Endothelial cell (in vitro differentiated cells): ENCODE results near the gene TMPRSS3. TPM values are rescaled to one million over a fixed set of nuclear protein-coding genes. Genes with fewer than 3 reads are reported as not detected.

Experiments used
- DNase-seq: peaks from one replicate; pipeline ENCODE4 v3.0.0; 2021; ENCODE audit warnings: low spot score
- H3K27ac Mint-ChIP-seq: one replicate; pipeline ENCODE4 v1.8.0; 2021; ENCODE audit warnings: mixed read lengths, inconsistent platforms; ENCODE audit not compliant: unreplicated experiment
- H3K27me3 Mint-ChIP-seq: one replicate; pipeline ENCODE4 v1.8.0; 2021; ENCODE audit warnings: mild to moderate bottlenecking, moderate library complexity, mixed read lengths, inconsistent platforms; ENCODE audit not compliant: unreplicated experiment
- H3K36me3 Mint-ChIP-seq: one replicate; pipeline ENCODE4 v1.8.0; 2021; ENCODE audit warnings: mild to moderate bottlenecking, low read depth, mixed read lengths, inconsistent platforms; ENCODE audit not compliant: unreplicated experiment
- H3K4me1 Mint-ChIP-seq: one replicate; pipeline ENCODE4 v1.8.0; 2021; ENCODE audit warnings: mild to moderate bottlenecking, mixed read lengths, inconsistent platforms; ENCODE audit not compliant: unreplicated experiment
- H3K4me3 Mint-ChIP-seq: one replicate; pipeline ENCODE4 v1.8.0; 2021; ENCODE audit warnings: mild to moderate bottlenecking, mixed read lengths, inconsistent platforms; ENCODE audit not compliant: unreplicated experiment
- H3K9me3 Mint-ChIP-seq: one replicate; pipeline ENCODE4 v1.8.0; 2021; ENCODE audit warnings: mixed read lengths, inconsistent platforms; ENCODE audit not compliant: unreplicated experiment
- CTCF ChIP-seq: fragments of 200-600 bp; sonication (generic); IDR thresholded peaks from one replicate; pipeline ENCODE4 v1.5.0; 2021; ENCODE audit warnings: antibody characterized with exemption; ENCODE audit not compliant: unreplicated experiment
- total RNA-seq: library from RNA; stranded (reverse); fragmentation: NEBNext Ultra II Directional; extraction: Animal tissue kit (Norgen Biotek cat#: 25700); gene quantifications from one replicate; pipeline ENCODE4 v1.2.1, GENCODE V29; 2021; ENCODE audit not compliant: unreplicated experiment

TMPRSS3 gene
- total RNA-seq, 1 donor from 2014 or later: not detected

- peaks cover 4% of the 10 kb centered on the region for H3K36me3 Mint-ChIP-seq
- DNase-seq: no peak
- no peaks in the 10 kb centered on the region for H3K9me3 Mint-ChIP-seq
- TF ChIP-seq CTCF: no peak
- peaks cover 25% of the 10 kb centered on the region for H3K27me3 Mint-ChIP-seq
- H3K27ac Mint-ChIP-seq: no peak overlapping the region
- H3K4me1 Mint-ChIP-seq: no peaks in the 10 kb centered on the region
- H3K4me3 Mint-ChIP-seq: no peak overlapping the region
Observed at GRCh38 chr21:42443181-42443785, 47.4 kb upstream of the TMPRSS3 start.

GRCh38 chr21:42441963-42442362 lies 46.1 kb upstream of the TMPRSS3 start:
- peaks cover 4% of the 10 kb centered on the region for H3K36me3 Mint-ChIP-seq
- no peaks in the 10 kb centered on the region for H3K9me3 Mint-ChIP-seq
- no peak for DNase-seq
- H3K4me3 Mint-ChIP-seq: no peak overlapping the region
- H3K4me1 Mint-ChIP-seq: no peaks in the 10 kb centered on the region
- H3K27ac Mint-ChIP-seq: no peak overlapping the region
- peaks cover 24% of the 10 kb centered on the region for H3K27me3 Mint-ChIP-seq
- no peak for TF ChIP-seq CTCF

- H3K9me3 Mint-ChIP-seq: no peaks in the 10 kb centered on the region
- H3K27me3 Mint-ChIP-seq: peaks cover 19% of the 10 kb centered on the region
- H3K4me3 Mint-ChIP-seq: no peak overlapping the region
- no peak overlapping the region for H3K27ac Mint-ChIP-seq
- TF ChIP-seq CTCF: no peak
- no peaks in the 10 kb centered on the region for H3K4me1 Mint-ChIP-seq
- DNase-seq: no peak
- peaks cover 4% of the 10 kb centered on the region for H3K36me3 Mint-ChIP-seq
Observed at GRCh38 chr21:42440187-42440792, 44.4 kb upstream of the TMPRSS3 start.

GRCh38 chr21:42439284-42440186 lies 43.7 kb upstream of the TMPRSS3 start:
- DNase-seq: no peak
- TF ChIP-seq CTCF: no peak
- no peaks in the 10 kb centered on the region for H3K4me1 Mint-ChIP-seq
- H3K27me3 Mint-ChIP-seq: peaks cover 19% of the 10 kb centered on the region
- no peak overlapping the region for H3K4me3 Mint-ChIP-seq
- H3K27ac Mint-ChIP-seq: no peak overlapping the region
- peaks cover 4% of the 10 kb centered on the region for H3K36me3 Mint-ChIP-seq
- no peaks in the 10 kb centered on the region for H3K9me3 Mint-ChIP-seq
